Kidney capillary endothelial cell (primary cell): ENCODE measurements around the gene AOPEP.
A peak's percentile ranks its signal among the peaks of the same experiment; 100 is the strongest.
"Not testable (repeated sequence)": the region's sequence is repeated elsewhere in the genome, so short reads cannot be mapped to it uniquely, and the experiment has no call there.

ENCODE experiments used
- DNase-seq: peaks from one replicate; pipeline ENCODE4 v3.0.0-alpha.2; 2018; ENCODE audit warnings: low spot score

The AOPEP gene

GRCh38 chr9:94934816-94935328 lies 208.4 kb downstream of the AOPEP start:
- no peak for DNase-seq

GRCh38 chr9:94935396-94935795 lies 208.9 kb downstream of the AOPEP start:
- no peak for DNase-seq

GRCh38 chr9:94936419-94936818 lies 209.9 kb downstream of the AOPEP start:
- no peak for DNase-seq

- peak; percentile 87 for DNase-seq
These were observed 210.9 kb downstream of the AOPEP start for GRCh38 chr9:94937214-94937903.

- no peak for DNase-seq
These were observed 211.9 kb downstream of the AOPEP start for GRCh38 chr9:94938384-94938783.

GRCh38 chr9:94940296-94940695 lies 213.8 kb downstream of the AOPEP start:
- DNase-seq: not testable (repeated sequence)

- peak; percentile 65 for DNase-seq
These were observed 214.8 kb downstream of the AOPEP start for GRCh38 chr9:94941211-94941875.

GRCh38 chr9:94944626-94945025 lies 218.1 kb downstream of the AOPEP start:
- no peak for DNase-seq

GRCh38 chr9:94945197-94946144 lies 219.0 kb downstream of the AOPEP start:
- DNase-seq: no peak

- no peak for DNase-seq
These were observed 219.8 kb downstream of the AOPEP start for GRCh38 chr9:94946256-94946655.

GRCh38 chr9:94948567-94949235 lies 222.2 kb downstream of the AOPEP start:
- no peak for DNase-seq

GRCh38 chr9:94949370-94949769 lies 222.9 kb downstream of the AOPEP start:
- DNase-seq: no peak

- no peak for DNase-seq
These were observed 223.6 kb downstream of the AOPEP start for GRCh38 chr9:94950040-94950578.

GRCh38 chr9:94950579-94951323 lies 224.3 kb downstream of the AOPEP start:
- DNase-seq: no peak

- DNase-seq: no peak
These were observed 225.0 kb downstream of the AOPEP start for GRCh38 chr9:94951324-94952135.

- peak; percentile 73 for DNase-seq
These were observed 226.3 kb downstream of the AOPEP start for GRCh38 chr9:94952565-94953373.

GRCh38 chr9:94956731-94957130 lies 230.2 kb downstream of the AOPEP start:
- no peak for DNase-seq

- DNase-seq: no peak
These were observed 234.5 kb downstream of the AOPEP start for GRCh38 chr9:94960964-94961363.

- no peak for DNase-seq
These were observed 235.4 kb downstream of the AOPEP start for GRCh38 chr9:94961870-94962269.
